H7 (cell line): Measurements from ENCODE around the gene ASB3. TPM values are rescaled to one million over a fixed set of nuclear protein-coding genes. Genes with fewer than 3 reads are reported as not detected.
"Not testable (repeated sequence)": the region's sequence is repeated elsewhere in the genome, so short reads cannot be mapped to it uniquely, and the experiment has no call there.

Source experiments
- DNase-seq: peaks from one replicate; pipeline ENCODE4 v3.0.0; 2012
- H3K27me3 ChIP-seq: 2 replicates; pipeline ENCODE4 v1.6.0; 2011; ENCODE audit warnings: mild to moderate bottlenecking, low read length; ENCODE audit not compliant: control insufficient read depth, insufficient read depth
- H3K36me3 ChIP-seq: replicated peaks from 2 replicates; pipeline ENCODE4 v1.5.1; 2011; ENCODE audit warnings: low read length; ENCODE audit not compliant: control insufficient read depth, insufficient read depth
- H3K4me3 ChIP-seq: 2 replicates; pipeline ENCODE4 v1.5.1; 2011; ENCODE audit warnings: low read depth, mild to moderate bottlenecking, control low read depth, low read length, moderate library complexity; ENCODE audit not compliant: insufficient read depth
- total RNA-seq: library from RNA; depleted of rRNA; stranded (reverse); fragments of >200 nt; shearing (Covaris generic); gene quantifications from 2 replicates; pipeline ENCODE4 v1.2.3, GENCODE V29; 2014; rRNA removed

ASB3 gene, protein sequence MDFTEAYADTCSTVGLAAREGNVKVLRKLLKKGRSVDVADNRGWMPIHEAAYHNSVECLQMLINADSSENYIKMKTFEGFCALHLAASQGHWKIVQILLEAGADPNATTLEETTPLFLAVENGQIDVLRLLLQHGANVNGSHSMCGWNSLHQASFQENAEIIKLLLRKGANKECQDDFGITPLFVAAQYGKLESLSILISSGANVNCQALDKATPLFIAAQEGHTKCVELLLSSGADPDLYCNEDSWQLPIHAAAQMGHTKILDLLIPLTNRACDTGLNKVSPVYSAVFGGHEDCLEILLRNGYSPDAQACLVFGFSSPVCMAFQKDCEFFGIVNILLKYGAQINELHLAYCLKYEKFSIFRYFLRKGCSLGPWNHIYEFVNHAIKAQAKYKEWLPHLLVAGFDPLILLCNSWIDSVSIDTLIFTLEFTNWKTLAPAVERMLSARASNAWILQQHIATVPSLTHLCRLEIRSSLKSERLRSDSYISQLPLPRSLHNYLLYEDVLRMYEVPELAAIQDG
- 49.2 and 54.2 TPM in 2 replicates for total RNA-seq

DNA sequence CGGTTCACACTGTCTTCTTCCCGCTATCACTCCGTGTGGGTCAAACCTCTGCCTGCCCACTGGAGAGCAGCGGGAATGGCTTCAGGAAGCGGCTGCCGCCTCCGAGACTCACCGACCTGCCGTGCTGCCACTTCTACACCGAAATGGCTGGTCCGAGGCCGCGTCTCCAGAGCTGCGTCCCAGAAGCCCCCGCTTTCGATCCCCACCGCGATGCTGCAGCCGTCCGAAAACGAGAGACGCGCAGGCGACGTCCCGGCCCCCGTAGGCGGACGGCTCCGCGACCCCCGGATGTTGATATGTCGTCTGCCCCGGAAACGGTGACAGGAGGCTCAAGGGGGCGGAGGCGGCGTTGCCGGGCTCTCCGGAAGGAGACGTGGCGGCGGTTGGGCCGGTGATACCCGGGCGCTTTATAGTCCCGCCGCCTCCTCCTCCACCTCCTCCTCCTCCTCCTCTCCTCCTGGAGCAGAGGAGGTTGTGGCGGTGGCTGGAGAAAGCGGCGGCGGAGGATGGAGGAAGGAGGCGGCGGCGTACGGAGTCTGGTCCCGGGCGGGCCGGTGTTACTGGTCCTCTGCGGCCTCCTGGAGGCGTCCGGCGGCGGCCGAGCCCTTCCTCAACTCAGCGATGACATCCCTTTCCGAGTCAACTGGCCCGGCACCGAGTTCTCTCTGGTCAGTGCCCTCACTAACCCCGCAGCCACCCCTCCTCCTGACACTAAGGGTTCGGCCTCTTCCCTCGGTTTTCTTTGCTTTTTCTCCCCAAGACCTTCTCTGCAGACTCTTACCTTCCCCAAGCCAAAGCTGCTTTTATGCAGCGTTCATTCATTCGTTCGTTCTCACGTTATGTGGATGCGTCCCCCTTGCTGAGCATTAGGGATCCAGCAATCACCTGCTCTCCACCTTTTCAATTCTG lies at the start of gene ASB3, which contains the start of gene ERLEC1:
ASB3 (minus strand) TSS at position 249 of the 909 bp plus-strand sequence. CDS start 21,381 bp downstream, outside the sequence.
ERLEC1 (plus strand) TSS at position 340 of the 909 bp plus-strand sequence; CDS start at position 507, 167 bp downstream.
- DNase-seq, result peak; percentile 91
- Histone ChIP-seq H3K4me3 (peak within 1 kb of the TSS; percentile 98), H3K36me3 (no peaks in the 10 kb centered on the region; the same call in 1 of the 2 replicates), H3K27me3 (no peaks in the 10 kb centered on the region)

DNA sequence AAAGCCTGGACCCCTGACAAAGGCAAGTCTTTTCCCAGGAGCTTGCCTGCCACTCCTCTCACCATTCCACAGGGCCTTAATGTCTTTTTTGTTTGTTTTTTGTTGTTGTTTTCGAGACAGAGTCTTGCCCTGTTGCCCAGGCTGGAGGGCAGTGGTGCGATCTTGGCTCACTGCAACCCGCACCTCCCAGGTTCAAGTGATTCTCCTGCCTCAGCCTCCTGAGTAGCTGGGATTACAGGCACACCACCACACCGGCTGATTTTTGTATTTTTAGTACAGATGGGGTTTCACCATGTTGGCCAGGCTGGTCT lies 43.2 kb upstream of the ASB3 start:
- not testable (repeated sequence) for H3K36me3 ChIP-seq, H3K27me3 ChIP-seq, H3K4me3 ChIP-seq, DNase-seq

DNA sequence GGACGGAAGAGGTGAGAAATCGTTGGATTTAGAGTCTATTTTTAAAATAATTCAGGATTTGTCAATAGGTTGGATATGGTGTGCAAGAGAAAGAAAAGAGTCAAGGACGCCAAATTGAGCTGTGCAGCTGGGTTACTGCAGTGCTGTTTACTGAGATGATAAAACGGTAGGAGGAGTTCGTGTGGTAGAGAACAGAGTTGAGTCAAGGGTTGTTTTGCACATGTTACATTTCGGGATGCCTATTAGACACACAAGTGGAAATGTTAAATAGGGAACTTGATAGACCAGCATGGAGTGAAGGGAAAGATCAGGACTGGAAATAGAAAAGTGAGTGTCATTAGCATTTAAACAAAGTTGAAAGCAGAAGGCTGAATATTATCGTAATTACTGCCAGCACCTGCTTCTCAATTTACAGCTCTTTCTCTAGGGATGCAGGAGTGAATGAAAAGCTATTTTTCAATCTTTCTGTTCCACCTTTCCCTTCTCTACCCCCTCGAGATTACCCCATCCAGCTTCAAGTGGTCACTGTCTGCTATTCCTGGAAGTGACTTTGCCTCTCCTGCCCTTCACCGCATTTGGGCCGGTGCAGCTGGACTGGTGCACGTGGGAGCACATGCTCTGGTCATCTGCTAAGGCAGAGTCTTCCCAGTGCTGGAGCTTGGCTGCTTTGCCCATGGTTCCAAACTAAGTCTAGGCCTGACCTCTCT lies 42.7 kb upstream of the ASB3 start:
- Histone ChIP-seq H3K4me3 (no peak overlapping the region), H3K27me3 (no peaks in the 10 kb centered on the region), H3K36me3 (no peaks in the 10 kb centered on the region)
- DNase-seq, result no peak

DNA sequence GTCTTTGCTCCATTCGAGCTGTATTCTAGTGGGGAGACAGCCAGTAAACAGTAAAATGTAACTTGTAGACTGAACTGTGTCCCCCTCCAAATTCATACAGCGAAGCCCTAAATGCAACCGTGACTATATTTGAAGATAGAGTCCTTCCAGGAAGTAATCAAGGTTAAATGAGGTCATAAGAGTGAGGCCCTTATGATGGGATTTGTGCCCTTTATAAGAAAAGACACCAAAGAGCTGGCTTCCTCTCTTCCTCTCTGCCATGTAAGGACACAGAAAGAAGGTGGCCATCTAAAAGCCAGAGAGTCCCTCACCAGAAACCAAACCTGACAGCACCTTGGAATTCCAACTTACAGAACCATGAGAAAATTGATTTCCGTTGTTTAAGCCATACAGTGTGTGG lies 41.6 kb upstream of the ASB3 start:
- Histone ChIP-seq H3K4me3 (no peak overlapping the region), H3K27me3 (no peaks in the 10 kb centered on the region), H3K36me3 (no peaks in the 10 kb centered on the region)
- no peak for DNase-seq

DNA sequence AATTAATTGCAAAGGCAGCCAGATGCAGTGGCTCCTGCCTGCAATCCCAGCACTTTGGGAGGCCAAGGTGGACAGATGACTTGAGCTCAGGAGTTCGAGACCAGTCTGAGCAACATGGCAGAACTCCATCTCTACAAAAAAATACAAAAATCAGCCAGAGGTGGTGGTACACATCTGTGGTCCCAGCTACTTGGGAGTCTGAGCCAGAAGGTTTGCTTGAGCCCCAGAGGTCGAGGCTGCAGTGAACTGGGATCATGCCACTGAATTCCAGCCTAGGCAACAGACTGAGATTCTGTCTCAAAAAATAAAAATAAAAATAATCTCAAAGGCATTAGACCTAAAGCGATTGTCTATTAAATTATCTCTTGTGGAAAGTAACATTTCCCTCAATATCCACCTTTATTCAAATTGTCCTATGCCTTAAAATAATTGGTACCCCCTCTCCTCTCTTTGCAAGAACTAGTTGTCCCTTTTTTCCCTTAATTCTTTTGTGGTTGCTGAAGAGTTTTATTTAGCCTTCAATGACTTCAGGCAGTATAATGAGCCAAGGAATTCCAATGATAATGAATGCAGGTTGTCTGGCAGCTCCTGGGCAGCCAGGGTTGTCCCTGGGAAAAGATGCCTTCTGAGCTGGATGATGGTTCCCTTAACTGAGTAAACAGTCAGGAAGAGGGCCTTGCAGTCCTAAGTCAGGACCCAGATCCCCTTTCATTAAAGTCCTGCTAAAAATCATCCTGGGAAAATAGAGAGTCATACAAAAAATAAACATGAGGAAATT lies 40.8 kb upstream of the ASB3 start:
- DNase-seq, result peak; percentile 45

DNA sequence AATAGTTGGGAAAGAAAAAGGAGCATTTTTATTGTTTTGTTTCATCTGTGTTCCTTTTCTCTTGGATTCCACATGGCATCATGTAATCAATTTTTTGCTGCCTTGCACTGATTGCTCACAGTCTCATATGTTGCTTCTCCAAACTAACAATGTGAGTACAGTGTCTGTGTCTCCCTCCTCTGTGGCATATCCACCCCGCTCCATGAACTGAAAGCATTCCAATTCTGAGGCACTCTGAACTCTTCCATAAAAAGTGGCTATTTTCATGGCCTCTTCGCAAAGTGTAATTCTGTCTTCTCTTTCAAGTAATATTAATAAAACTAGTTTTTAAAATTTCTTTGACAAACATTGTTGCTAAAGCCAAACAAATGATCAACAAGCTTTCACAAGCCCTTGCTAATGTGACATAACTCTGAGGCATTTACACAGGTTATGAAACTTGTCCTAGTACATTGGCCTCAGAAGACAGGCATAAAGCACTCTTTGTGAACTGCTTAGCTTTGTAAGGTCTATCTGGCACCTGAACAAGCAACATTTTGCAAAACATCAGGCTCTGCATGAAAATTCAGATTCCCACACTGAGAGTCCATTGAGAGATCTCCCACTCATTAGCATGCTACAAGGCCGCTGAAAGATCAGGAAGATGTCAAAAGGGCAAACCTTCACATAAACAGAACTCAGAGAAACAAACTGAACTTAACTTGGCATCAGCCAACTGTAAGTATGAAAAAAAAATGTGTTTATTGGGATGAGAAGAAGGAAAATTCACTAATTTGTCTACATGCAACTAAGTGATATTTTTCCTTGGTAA lies 40.0 kb upstream of the ASB3 start:
- Histone ChIP-seq H3K27me3 (no peaks in the 10 kb centered on the region), H3K4me3 (no peak overlapping the region), H3K36me3 (no peaks in the 10 kb centered on the region)
- no peak for DNase-seq

More for the DNA sequence above, 40.8 kb upstream of the ASB3 start:
- Histone ChIP-seq H3K36me3 (no peaks in the 10 kb centered on the region), H3K27me3 (no peaks in the 10 kb centered on the region), H3K4me3 (no peak overlapping the region)

DNA sequence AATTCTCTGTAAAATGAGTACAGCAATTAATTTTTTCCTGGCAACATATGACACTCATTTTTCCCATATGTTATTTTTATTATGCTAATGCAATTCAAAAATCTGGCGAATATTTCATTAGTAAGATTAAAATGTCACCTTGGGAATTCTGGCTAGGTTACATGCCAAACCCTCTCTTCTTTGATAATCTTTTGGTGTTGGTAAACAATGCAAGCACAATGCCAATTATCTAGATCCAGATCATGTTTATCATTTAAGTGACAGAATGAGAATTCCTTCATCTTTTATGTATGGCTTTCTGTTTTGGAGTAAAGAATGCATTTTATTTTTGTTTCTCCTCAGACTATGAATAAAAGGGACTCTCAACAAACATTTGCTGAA lies 39.3 kb upstream of the ASB3 start:
- H3K4me3 ChIP-seq, result no peak overlapping the region
- DNase-seq, result no peak
- no peaks in the 10 kb centered on the region for H3K36me3 ChIP-seq
- H3K27me3 ChIP-seq, result no peaks in the 10 kb centered on the region

DNA sequence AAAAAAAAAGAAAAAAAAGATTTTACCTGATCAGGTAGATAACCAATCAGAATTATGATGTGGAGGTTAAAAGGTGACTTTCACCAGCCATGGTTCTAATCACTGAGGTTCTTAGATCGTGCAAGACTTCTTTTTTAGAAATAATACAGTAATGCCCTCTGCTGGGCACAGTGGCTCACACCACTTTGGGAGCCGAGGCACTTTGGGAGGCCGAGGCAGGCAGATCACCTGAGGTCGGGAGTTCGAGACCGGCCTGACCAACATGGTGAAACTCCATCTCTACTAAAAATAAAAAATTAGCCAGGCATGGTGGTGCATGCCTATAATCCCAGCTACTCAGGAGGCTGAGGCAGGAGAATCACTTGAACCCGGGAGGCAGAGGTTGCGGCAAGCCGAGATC lies 36.9 kb upstream of the ASB3 start:
- H3K27me3 ChIP-seq, DNase-seq, H3K36me3 ChIP-seq, H3K4me3 ChIP-seq: not testable (repeated sequence)

DNA sequence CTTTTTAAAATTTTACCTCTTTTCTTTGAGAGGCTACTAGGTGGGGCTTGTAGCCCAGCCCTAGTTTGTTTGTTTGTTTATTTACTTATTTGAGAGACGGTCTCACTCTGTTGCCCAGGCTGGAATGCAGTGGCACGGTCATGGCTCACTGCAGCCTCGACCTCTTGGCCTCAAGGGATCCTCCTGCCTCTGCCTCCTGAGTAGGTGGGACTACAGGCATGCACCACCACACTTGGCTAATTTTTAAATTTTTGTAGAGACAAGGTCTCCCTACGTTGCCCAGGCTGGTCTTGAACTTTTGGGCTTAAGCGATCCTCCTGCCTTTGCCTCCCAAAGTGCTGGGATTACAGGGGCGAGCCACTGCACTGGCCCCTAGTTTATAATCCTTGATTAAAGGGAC lies 35.1 kb upstream of the ASB3 start:
- Histone ChIP-seq H3K36me3 (no peaks in the 10 kb centered on the region; the same call in 1 of the 2 replicates), H3K27me3 (no peaks in the 10 kb centered on the region), H3K4me3 (no peak overlapping the region)
- no peak for DNase-seq

DNA sequence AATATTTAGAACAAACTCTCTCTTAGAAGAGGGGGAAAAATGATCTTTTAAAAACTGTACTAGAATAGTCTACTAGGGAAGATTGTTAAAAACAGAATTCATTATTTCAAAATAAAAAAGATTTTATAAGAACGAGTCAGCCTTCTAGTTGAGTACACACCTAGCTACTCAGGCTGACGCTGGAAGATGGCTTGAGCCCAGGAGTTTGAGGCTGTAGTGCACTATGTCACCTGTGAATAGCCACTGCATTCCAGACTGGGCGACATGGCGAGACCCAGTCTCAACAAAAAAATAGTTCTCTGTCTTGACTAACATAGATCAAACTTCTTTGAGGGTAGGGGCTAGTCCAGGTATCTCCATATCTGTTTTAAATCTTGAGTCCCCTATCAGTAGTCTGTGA lies 34.0 kb upstream of the ASB3 start:
- Histone ChIP-seq H3K27me3 (no peaks in the 10 kb centered on the region), H3K4me3 (no peak overlapping the region), H3K36me3 (no peaks in the 10 kb centered on the region; the same call in none of the 2 replicates)
- DNase-seq, result no peak

DNA sequence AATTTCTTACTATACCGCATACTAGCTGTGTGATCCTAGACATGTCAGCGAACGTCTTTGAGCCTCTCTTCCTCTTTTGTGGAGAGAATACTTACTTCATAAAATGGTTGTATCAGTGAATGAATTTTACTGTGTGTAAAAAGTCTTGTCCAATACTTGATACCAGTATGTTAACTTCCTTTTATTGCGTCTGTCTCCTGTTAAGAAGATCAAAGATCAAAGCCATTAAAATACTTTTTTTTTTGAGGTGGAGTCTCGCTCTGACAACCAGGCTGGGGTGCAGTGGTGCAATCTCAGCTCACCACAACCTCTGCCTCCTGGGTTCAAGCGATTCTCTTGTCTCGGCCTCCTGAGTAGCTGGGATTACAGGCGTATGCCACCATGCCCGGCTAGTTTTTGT lies 33.3 kb upstream of the ASB3 start:
- Histone ChIP-seq H3K27me3 (no peaks in the 10 kb centered on the region), H3K36me3 (peaks cover 2% of the 10 kb centered on the region), H3K4me3 (no peak overlapping the region)
- DNase-seq, result no peak

DNA sequence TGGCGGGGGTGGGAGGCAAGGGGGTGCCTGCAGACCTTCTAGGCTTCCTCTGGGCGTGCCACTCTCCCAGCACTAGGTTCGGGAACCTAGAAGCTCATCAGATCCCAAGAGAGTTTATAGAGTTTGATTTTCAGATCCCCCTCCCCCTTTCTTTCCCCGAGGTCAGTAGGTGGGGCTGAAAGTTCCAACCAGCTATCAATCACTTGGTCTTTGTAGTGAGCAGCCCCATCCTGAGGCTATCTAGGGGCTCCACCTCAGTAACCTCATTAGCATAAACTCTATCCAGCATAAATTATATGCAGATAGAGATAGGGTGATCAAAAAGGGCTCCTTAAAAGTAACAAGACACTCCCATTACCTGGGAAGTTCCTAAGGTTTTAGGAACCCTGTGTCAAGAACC lies 32.9 kb upstream of the ASB3 start:
- no peaks in the 10 kb centered on the region for H3K27me3 ChIP-seq
- no peak for DNase-seq

DNA sequence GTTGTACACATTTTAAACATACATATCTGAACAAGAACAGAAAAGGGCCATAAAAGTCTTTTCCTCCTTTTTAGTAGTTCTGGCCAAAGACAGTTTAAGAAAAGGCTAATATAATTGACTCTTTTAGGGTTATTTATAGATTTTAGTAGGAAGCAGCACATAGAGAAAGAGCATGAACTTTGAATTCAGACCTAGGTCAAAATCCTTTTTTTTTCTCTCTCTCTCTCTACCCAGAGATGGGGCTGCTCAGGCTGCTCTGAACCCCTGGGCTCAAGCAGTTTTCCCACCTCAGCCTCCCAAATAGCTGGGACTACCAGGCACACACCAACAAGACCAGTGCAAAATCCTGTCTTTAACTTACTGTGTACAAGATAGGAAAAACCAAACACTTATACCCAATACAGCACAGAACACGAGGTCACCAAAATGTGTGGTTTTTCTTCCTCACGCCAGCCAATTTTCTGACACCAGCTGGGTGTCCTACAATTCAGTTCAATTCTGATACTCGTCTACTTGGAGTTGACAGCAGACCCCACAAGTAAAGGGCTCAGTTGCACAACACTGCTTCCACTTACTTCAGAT lies 32.2 kb upstream of the ASB3 start:
- Histone ChIP-seq H3K4me3 (no peak overlapping the region), H3K36me3 (peaks cover 2% of the 10 kb centered on the region), H3K27me3 (no peaks in the 10 kb centered on the region)
- DNase-seq, result no peak

More for the DNA sequence above, 32.9 kb upstream of the ASB3 start:
- Histone ChIP-seq H3K4me3 (no peak overlapping the region), H3K36me3 (peaks cover 2% of the 10 kb centered on the region)
